Nephron (organoid): Measurements from ENCODE around the gene SPSB4.
A peak's percentile ranks its signal among the peaks of the same experiment; 100 is the strongest.
"Not testable (repeated sequence)": the region's sequence is repeated elsewhere in the genome, so short reads cannot be mapped to it uniquely, and the experiment has no call there.

Source experiments
- H3K27ac Mint-ChIP-seq, 3 experiments: 2 replicates each; pipeline ENCODE4 v1.8.0; 2020; ENCODE audit warnings: mixed read lengths in 3 of 3, mild to moderate bottlenecking in 2 of 3, moderate library complexity in 1 of 3
- H3K27me3 Mint-ChIP-seq: 2 replicates; pipeline ENCODE4 v1.8.0; 2021; ENCODE audit warnings: low read depth, mild to moderate bottlenecking, moderate library complexity, mixed read lengths
- H3K36me3 Mint-ChIP-seq: 2 replicates; pipeline ENCODE4 v1.8.0; 2020; ENCODE audit warnings: low read depth, mixed read lengths
- H3K4me1 Mint-ChIP-seq: 2 replicates; pipeline ENCODE4 v1.8.0; 2020; ENCODE audit warnings: mixed read lengths
- H3K4me3 Mint-ChIP-seq, 3 experiments: 2 replicates each; pipeline ENCODE4 v1.8.0; 2020; ENCODE audit warnings: mild to moderate bottlenecking in 3 of 3, mixed read lengths in 3 of 3, moderate library complexity in 2 of 3
- H3K9me3 Mint-ChIP-seq: 2 replicates; pipeline ENCODE4 v1.8.0; 2020; ENCODE audit warnings: mixed read lengths
- TF ChIP-seq, protein P1 (sequence below), 3 experiments: fragments of 200-600 bp; sonication (generic); IDR thresholded peaks; one replicate each; pipeline ENCODE4 v1.5.0; 2021; ENCODE audit warnings: antibody characterized with exemption in 3 of 3; ENCODE audit not compliant: unreplicated experiment in 3 of 3

Gene SPSB4

DNA sequence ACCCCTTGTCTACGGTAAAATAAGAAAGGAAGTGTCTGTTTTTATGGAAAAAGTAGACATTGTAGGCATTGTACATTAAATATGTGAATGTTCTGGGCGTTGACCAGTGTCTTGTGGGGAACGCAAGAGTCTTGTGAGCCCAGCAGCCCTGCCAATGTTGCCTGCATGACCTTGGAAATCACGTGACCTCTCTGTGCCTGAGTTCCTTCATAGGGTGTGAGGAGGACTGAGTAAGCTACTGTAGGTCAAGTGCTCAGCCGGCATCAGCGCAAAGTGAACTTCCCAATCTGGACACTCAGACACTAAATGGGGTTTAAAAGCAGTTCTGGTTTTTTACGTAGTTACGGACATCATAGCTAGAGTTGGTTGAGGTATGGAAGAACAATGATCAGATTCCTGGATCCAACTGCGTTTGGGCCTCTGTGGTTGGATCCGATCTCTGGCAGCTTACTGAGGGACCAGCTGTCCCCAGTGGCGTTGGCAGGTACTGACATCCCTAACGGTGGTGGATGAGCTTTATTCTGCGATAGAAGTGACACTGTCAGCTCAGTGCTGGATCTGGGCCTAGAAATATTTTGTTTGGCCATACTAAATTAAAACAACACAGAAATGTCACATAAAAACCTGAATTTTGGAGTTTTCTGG, 63.8 kb downstream of the SPSB4 start:
- TF ChIP-seq, protein P1, sequence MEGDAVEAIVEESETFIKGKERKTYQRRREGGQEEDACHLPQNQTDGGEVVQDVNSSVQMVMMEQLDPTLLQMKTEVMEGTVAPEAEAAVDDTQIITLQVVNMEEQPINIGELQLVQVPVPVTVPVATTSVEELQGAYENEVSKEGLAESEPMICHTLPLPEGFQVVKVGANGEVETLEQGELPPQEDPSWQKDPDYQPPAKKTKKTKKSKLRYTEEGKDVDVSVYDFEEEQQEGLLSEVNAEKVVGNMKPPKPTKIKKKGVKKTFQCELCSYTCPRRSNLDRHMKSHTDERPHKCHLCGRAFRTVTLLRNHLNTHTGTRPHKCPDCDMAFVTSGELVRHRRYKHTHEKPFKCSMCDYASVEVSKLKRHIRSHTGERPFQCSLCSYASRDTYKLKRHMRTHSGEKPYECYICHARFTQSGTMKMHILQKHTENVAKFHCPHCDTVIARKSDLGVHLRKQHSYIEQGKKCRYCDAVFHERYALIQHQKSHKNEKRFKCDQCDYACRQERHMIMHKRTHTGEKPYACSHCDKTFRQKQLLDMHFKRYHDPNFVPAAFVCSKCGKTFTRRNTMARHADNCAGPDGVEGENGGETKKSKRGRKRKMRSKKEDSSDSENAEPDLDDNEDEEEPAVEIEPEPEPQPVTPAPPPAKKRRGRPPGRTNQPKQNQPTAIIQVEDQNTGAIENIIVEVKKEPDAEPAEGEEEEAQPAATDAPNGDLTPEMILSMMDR (IDR thresholded peaks at IDR 0.05; ENCODE audit: unreplicated experiment in 3 of 3): peak; percentile 50 to 64 (median 54)

DNA sequence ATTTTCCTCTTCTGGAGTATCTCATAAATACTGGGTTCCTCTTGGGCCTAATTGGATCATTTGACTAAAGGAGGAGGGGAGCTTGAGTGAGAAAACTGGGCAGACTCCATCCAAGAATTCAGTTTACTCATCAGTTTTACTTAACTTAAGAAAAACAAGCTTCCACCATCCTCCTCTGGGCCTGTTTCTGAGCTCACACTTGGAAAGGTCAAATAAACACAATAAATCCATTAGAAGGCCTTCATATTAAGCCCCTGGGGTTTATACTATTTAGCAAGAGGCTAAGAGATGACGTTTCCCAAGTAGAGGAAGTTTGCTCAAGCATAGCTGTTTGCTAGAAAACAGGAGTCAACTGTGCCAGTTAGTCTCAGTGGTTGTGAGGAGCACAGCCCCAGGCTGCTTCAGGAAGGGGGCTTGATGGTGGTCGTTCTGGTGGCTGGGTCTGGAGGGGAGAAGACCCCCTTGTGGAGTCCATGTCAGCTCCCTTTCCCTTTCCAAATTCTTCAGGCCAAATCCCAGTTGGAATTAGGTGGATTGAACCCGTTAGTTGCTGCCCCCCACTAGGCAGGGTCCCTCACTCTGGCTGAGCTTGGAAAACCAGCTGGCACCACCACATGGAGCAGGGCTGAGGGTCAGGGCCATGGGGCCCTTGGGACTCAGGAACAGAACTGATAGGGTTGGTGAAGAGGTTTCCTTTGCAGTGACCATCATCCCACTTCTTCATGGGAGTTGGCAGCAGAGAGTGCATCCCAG, 64.8 kb downstream of the SPSB4 start:
- Mint-ChIP-seq H3K4me1 (peaks cover 42% of the 10 kb centered on the region), H3K27me3 (no peaks in the 10 kb centered on the region), H3K4me3 (peak overlapping the region in 2 of 3 experiments; percentile 41 to 44), H3K36me3 (peaks cover 35% of the 10 kb centered on the region), H3K9me3 (peaks cover 23% of the 10 kb centered on the region), H3K27ac (peak overlapping the region; percentile 96 to 98 (median 98))
- TF ChIP-seq, protein P1 (IDR thresholded peaks at IDR 0.05; ENCODE audit: unreplicated experiment in 3 of 3): no peak

More for the DNA sequence above, 63.8 kb downstream of the SPSB4 start:
- Mint-ChIP-seq H3K27me3 (peaks cover 2% of the 10 kb centered on the region), H3K27ac (peak overlapping the region; percentile 96 to 98 (median 98)), H3K4me3 (no peak overlapping the region), H3K9me3 (peaks cover 19% of the 10 kb centered on the region), H3K4me1 (peaks cover 46% of the 10 kb centered on the region), H3K36me3 (peaks cover 36% of the 10 kb centered on the region)

DNA sequence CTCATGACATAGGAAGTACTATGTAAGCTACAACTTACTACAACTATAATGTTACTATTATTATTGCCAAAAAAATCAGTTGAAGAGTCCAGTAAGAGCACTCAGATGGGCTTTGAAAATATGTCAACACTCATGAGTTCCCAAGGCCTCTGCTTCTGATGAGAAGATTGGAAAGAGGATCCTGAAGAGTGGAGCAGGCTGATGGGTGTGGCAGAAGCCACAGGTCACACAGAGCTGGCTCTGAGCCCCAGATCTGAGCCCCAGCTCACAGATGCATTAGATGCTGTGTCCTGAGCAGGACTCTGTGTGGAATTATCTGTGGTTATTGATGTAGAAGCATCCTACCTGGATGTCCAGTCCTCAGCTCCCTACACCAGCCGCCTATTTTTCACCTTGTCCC, 65.6 kb downstream of the SPSB4 start:
- Mint-ChIP-seq H3K27ac (peak overlapping the region; percentile 96 to 98 (median 98)), H3K4me1 (peaks cover 42% of the 10 kb centered on the region), H3K27me3 (no peaks in the 10 kb centered on the region), H3K4me3 (no peak overlapping the region), H3K9me3 (peaks cover 29% of the 10 kb centered on the region), H3K36me3 (peaks cover 41% of the 10 kb centered on the region)
- TF ChIP-seq, protein P1 (IDR thresholded peaks at IDR 0.05; ENCODE audit: unreplicated experiment in 3 of 3): no peak

DNA sequence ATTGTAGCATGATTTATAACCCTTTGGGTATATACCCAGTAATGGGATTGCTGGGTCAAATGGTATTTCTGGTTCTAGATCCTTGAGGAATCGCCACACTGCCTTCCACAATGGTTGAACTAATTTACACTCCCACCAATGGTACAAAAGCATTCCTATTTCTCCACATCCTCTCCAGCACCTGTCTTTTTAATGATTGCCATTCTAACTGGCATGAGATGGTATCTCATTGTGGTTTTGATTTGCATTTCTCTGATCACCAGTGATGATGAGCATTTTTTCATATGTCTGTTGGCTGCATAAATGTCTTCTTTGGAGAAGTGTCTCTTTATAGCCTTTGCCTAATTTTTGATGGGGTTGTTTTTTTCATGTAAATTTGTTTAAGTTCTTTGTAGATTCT, 66.8 kb downstream of the SPSB4 start:
- H3K27me3 Mint-ChIP-seq, H3K4me3 Mint-ChIP-seq: not testable (repeated sequence)
- peaks cover 29% of the 10 kb centered on the region for H3K9me3 Mint-ChIP-seq
- H3K4me1 Mint-ChIP-seq: peaks cover 35% of the 10 kb centered on the region
- peaks cover 37% of the 10 kb centered on the region for H3K36me3 Mint-ChIP-seq
- H3K27ac Mint-ChIP-seq: peak overlapping the region in 2 of 3 experiments; percentile 46 to 72

DNA sequence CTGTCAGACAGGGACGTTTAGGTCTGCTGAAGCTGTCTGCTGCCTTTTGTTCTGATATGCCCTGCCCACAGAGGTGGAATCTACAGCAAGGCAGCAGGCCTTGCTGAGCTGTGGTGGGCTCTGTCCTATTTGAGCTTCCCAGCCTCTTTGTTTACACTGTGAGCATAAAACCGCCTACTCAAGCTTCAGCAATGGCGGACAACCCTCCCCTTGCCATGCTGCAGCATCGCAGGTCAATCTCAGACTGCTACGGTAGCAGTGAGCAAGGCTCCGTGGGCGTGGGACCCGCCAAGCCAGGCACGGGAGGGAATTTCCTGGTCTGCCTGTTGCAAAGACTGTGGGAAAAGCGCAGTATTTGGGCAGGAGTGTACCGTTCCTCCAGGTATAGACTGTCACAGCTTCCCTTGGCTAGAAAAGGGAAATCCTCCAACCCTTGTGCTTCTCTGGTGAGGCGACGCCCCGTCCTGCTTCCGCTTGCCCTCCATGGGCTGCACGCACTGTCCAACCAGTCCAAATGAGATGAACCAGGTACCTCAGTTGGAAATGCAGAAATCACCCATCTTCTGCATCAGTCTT, 71.4 kb downstream of the SPSB4 start:
- Mint-ChIP-seq H3K27me3 (peaks cover 8% of the 10 kb centered on the region), H3K9me3 (peaks cover 29% of the 10 kb centered on the region), H3K4me3 (no peak overlapping the region), H3K27ac (peak overlapping the region in 2 of 3 experiments; percentile 13 to 44), H3K4me1 (peaks cover 1% of the 10 kb centered on the region), H3K36me3 (peaks cover 34% of the 10 kb centered on the region)
- TF ChIP-seq, protein P1 (IDR thresholded peaks at IDR 0.05; ENCODE audit: unreplicated experiment in 3 of 3): no peak

DNA sequence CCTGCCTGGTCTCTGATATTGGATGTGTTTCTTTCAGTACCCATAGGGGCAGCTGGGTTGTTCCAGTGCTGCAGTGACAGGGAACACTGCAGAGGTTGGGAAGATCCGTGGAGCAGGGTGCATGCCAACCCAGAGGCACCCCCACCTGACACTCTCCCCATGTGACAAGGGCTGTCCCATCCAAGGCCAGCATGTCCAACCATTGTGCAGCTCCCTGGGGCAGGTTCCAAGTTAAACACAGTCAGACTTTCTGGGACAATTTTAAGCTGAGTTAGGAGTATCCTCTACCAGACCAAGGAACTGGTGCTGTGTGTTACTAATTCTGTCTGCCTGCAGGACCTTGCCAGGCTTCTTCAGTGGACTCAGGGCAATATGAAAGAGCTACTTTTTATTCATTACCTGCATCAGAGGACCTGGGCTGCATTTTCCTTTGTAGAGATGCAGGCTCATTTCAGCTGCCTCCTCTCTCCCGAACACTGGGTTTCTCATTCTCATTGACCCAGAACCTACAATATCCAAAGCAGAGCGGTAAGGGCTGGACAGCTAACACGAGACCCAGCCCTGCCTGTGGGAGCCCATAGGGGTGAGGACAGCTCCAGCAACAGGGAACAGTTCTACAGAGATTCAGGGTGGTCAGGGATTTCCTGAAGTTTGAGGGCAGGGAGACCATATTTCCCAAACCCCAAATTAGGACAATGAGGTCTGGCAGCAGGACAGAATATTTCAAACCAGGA, 72.7 kb downstream of the SPSB4 start:
- H3K27me3 Mint-ChIP-seq: peaks cover 8% of the 10 kb centered on the region
- peaks cover 34% of the 10 kb centered on the region for H3K36me3 Mint-ChIP-seq
- no peaks in the 10 kb centered on the region for H3K4me1 Mint-ChIP-seq
- H3K27ac Mint-ChIP-seq: peak overlapping the region in 2 of 3 experiments; percentile 13 to 14
- peaks cover 21% of the 10 kb centered on the region for H3K9me3 Mint-ChIP-seq
- H3K4me3 Mint-ChIP-seq: no peak overlapping the region
- TF ChIP-seq, protein P1 (IDR thresholded peaks at IDR 0.05; ENCODE audit: unreplicated experiment in 3 of 3): no peak
